ENCODE measurements around the gene NAB1. TPM values are rescaled to one million over a fixed set of nuclear protein-coding genes. Genes with fewer than 3 reads are reported as not detected.
A peak's percentile ranks its signal among the peaks of the same experiment; 100 is the strongest.

Gene NAB1
- polyA plus RNA-seq, 3 donors from 2014 or later = 1.4 to 3.8 (median 3.3) TPM

- peak overlapping the region; percentile 95 to 97 (median 97) for H3K4me3 Mint-ChIP-seq
- H3K9me3 Mint-ChIP-seq = no peaks in the 10 kb centered on the region
- no peaks in the 10 kb centered on the region for H3K36me3 Mint-ChIP-seq
- peak overlapping the region; percentile 90 to 96 (median 94) for H3K27ac Mint-ChIP-seq
- peaks cover 19 to 47% of the 10 kb centered on the region in 2 donors for H3K4me1 Mint-ChIP-seq
- DNase-seq = peak in 1 of 3 donors; percentile 17
- H3K27me3 Mint-ChIP-seq (ENCODE audit: low read depth in 3 of 3) = peaks cover 10 to 19% (median 18%) of the 10 kb centered on the region in 3 donors
These were observed 1.0 kb downstream of the NAB1 start for GRCh38 chr2:190649798-190650390.

- Mint-ChIP-seq H3K4me1 (peaks cover 21 to 45% of the 10 kb centered on the region in 2 donors), H3K27me3 (ENCODE audit: low read depth in 3 of 3) (peaks cover 10 to 18% (median 18%) of the 10 kb centered on the region in 3 donors), H3K36me3 (no peaks in the 10 kb centered on the region), H3K9me3 (no peaks in the 10 kb centered on the region), H3K4me3 (peak overlapping the region in 4 of 5 donors; percentile 2 to 68 (median 18)), H3K27ac (peak overlapping the region in 2 of 6 donors; percentile 43 to 56)
- no peak for DNase-seq
These were observed 2.5 kb downstream of the NAB1 start for GRCh38 chr2:190651413-190651812.

GRCh38 chr2:190653231-190653630 lies 4.3 kb downstream of the NAB1 start:
- no peak overlapping the region for H3K27ac Mint-ChIP-seq
- H3K36me3 Mint-ChIP-seq = no peaks in the 10 kb centered on the region
- peaks cover 7 to 15% (median 14%) of the 10 kb centered on the region in 3 donors for H3K27me3 Mint-ChIP-seq (ENCODE audit: low read depth in 3 of 3)
- no peak for DNase-seq
- no peaks in the 10 kb centered on the region for H3K9me3 Mint-ChIP-seq
- peaks cover 29 to 31% of the 10 kb centered on the region in 2 donors for H3K4me1 Mint-ChIP-seq
- no peak overlapping the region for H3K4me3 Mint-ChIP-seq

GRCh38 chr2:190653931-190654330 lies 5.0 kb downstream of the NAB1 start:
- DNase-seq = no peak
- peaks cover 30 to 38% of the 10 kb centered on the region in 2 donors for H3K4me1 Mint-ChIP-seq
- peaks cover 4 to 12% (median 10%) of the 10 kb centered on the region in 3 donors for H3K27me3 Mint-ChIP-seq (ENCODE audit: low read depth in 3 of 3)
- no peaks in the 10 kb centered on the region for H3K9me3 Mint-ChIP-seq
- H3K36me3 Mint-ChIP-seq = no peaks in the 10 kb centered on the region
- no peak overlapping the region for H3K4me3 Mint-ChIP-seq
- H3K27ac Mint-ChIP-seq = no peak overlapping the region

- H3K9me3 Mint-ChIP-seq = no peaks in the 10 kb centered on the region
- DNase-seq = no peak
- H3K4me1 Mint-ChIP-seq = peaks cover 23 to 40% of the 10 kb centered on the region in 2 donors
- no peak overlapping the region for H3K4me3 Mint-ChIP-seq
- H3K27ac Mint-ChIP-seq = no peak overlapping the region
- H3K36me3 Mint-ChIP-seq = peaks cover 0 to 5% (median 0%) of the 10 kb centered on the region in 3 donors
- H3K27me3 Mint-ChIP-seq (ENCODE audit: low read depth in 3 of 3) = peaks cover 0 to 2% (median under 1%) of the 10 kb centered on the region in 3 donors
These were observed 6.2 kb downstream of the NAB1 start for GRCh38 chr2:190655113-190655512.

GRCh38 chr2:190655570-190655969 lies 6.7 kb downstream of the NAB1 start:
- no peak for DNase-seq
- Mint-ChIP-seq H3K27ac (no peak overlapping the region), H3K27me3 (ENCODE audit: low read depth in 3 of 3) (no peaks in the 10 kb centered on the region), H3K9me3 (no peaks in the 10 kb centered on the region), H3K36me3 (peaks cover 0 to 5% (median 0%) of the 10 kb centered on the region in 3 donors), H3K4me3 (no peak overlapping the region), H3K4me1 (peaks cover 20 to 39% of the 10 kb centered on the region in 2 donors)

- Mint-ChIP-seq H3K27me3 (ENCODE audit: low read depth in 3 of 3) (no peaks in the 10 kb centered on the region), H3K9me3 (no peaks in the 10 kb centered on the region), H3K4me3 (no peak overlapping the region), H3K4me1 (peaks cover 16 to 39% of the 10 kb centered on the region in 2 donors), H3K27ac (no peak overlapping the region), H3K36me3 (peaks cover 0 to 5% (median 0%) of the 10 kb centered on the region in 3 donors)
- DNase-seq = no peak
These were observed 7.4 kb downstream of the NAB1 start for GRCh38 chr2:190656301-190656700.

GRCh38 chr2:190657474-190658255 lies 8.8 kb downstream of the NAB1 start:
- no peak overlapping the region for H3K4me3 Mint-ChIP-seq

GRCh38 chr2:190659553-190659952 lies 10.7 kb downstream of the NAB1 start:
- no peak for DNase-seq
- peaks cover 23 to 62% of the 10 kb centered on the region in 2 donors for H3K4me1 Mint-ChIP-seq
- no peaks in the 10 kb centered on the region for H3K27me3 Mint-ChIP-seq (ENCODE audit: low read depth in 3 of 3)
- H3K9me3 Mint-ChIP-seq = no peaks in the 10 kb centered on the region
- H3K36me3 Mint-ChIP-seq = peaks cover 0 to 5% (median 0%) of the 10 kb centered on the region in 3 donors
- H3K4me3 Mint-ChIP-seq = no peak overlapping the region
- H3K27ac Mint-ChIP-seq = no peak overlapping the region

More at GRCh38 chr2:190657474-190658255, 8.8 kb downstream of the NAB1 start:
- H3K27me3 Mint-ChIP-seq (ENCODE audit: low read depth in 3 of 3) = no peaks in the 10 kb centered on the region
- H3K4me1 Mint-ChIP-seq = peaks cover 18 to 44% of the 10 kb centered on the region in 2 donors
- DNase-seq = no peak
- H3K27ac Mint-ChIP-seq = peak overlapping the region in 2 of 6 donors; percentile 4 to 22
- no peaks in the 10 kb centered on the region for H3K9me3 Mint-ChIP-seq
- H3K36me3 Mint-ChIP-seq = peaks cover 0 to 5% (median 0%) of the 10 kb centered on the region in 3 donors

GRCh38 chr2:190662754-190663153 lies 13.9 kb downstream of the NAB1 start:
- no peak overlapping the region for H3K4me3 Mint-ChIP-seq
- H3K27ac Mint-ChIP-seq = peak overlapping the region in 3 of 6 donors; percentile 16 to 26 (median 21)
- H3K27me3 Mint-ChIP-seq (ENCODE audit: low read depth in 3 of 3) = no peaks in the 10 kb centered on the region
- H3K36me3 Mint-ChIP-seq = peaks cover 0 to 17% (median 4%) of the 10 kb centered on the region in 3 donors
- H3K9me3 Mint-ChIP-seq = peaks cover 0 to 1% (median 0%) of the 10 kb centered on the region in 6 donors
- H3K4me1 Mint-ChIP-seq = peaks cover 18 to 81% of the 10 kb centered on the region in 2 donors
- no peak for DNase-seq

GRCh38 chr2:190663348-190663747 lies 14.5 kb downstream of the NAB1 start:
- peaks cover 14 to 81% of the 10 kb centered on the region in 2 donors for H3K4me1 Mint-ChIP-seq
- H3K27ac Mint-ChIP-seq = peak overlapping the region in 3 of 6 donors; percentile 65 to 85 (median 68)
- DNase-seq = no peak

GRCh38 chr2:190663839-190664238 lies 15.0 kb downstream of the NAB1 start:
- DNase-seq = no peak
- H3K4me3 Mint-ChIP-seq = no peak overlapping the region
- H3K27ac Mint-ChIP-seq = peak overlapping the region in 1 of 6 donors; percentile 65
- H3K27me3 Mint-ChIP-seq (ENCODE audit: low read depth in 3 of 3) = no peaks in the 10 kb centered on the region
- H3K36me3 Mint-ChIP-seq = peaks cover 0 to 17% (median 4%) of the 10 kb centered on the region in 3 donors
- peaks cover 0 to 1% (median 0%) of the 10 kb centered on the region in 6 donors for H3K9me3 Mint-ChIP-seq
- peaks cover 14 to 76% of the 10 kb centered on the region in 2 donors for H3K4me1 Mint-ChIP-seq

More at GRCh38 chr2:190663348-190663747, 14.5 kb downstream of the NAB1 start:
- Mint-ChIP-seq H3K36me3 (peaks cover 0 to 17% (median 4%) of the 10 kb centered on the region in 3 donors), H3K4me3 (no peak overlapping the region), H3K27me3 (ENCODE audit: low read depth in 3 of 3) (no peaks in the 10 kb centered on the region), H3K9me3 (peaks cover 0 to 1% (median 0%) of the 10 kb centered on the region in 6 donors)

GRCh38 chr2:190664240-190664639 lies 15.4 kb downstream of the NAB1 start:
- Mint-ChIP-seq H3K4me1 (peaks cover 14 to 72% of the 10 kb centered on the region in 2 donors), H3K27ac (peak overlapping the region in 1 of 6 donors; percentile 65), H3K9me3 (peaks cover 0 to 1% (median 0%) of the 10 kb centered on the region in 6 donors), H3K27me3 (ENCODE audit: low read depth in 3 of 3) (no peaks in the 10 kb centered on the region), H3K36me3 (peaks cover 0 to 17% (median 4%) of the 10 kb centered on the region in 3 donors), H3K4me3 (no peak overlapping the region)
- DNase-seq = no peak

- Mint-ChIP-seq H3K4me3 (no peak overlapping the region), H3K36me3 (peaks cover 6 to 19% (median 12%) of the 10 kb centered on the region in 3 donors), H3K9me3 (peaks cover 0 to 1% (median 0%) of the 10 kb centered on the region in 6 donors), H3K27ac (peak overlapping the region in 1 of 6 donors; percentile 6), H3K4me1 (peaks cover 12 to 49% of the 10 kb centered on the region in 2 donors), H3K27me3 (ENCODE audit: low read depth in 3 of 3) (no peaks in the 10 kb centered on the region)
- DNase-seq = no peak
These were observed 18.0 kb downstream of the NAB1 start for GRCh38 chr2:190666895-190667294.
